ENCODE results near the gene BCL11B.

Gene BCL11B

GRCh38 chr14:99271951-99272631 lies at the start of gene BCL11B:
TSS of gene BCL11B (minus strand) at chr14:99272197. CDS start at chr14:99271218, 979 bp downstream.
- DNase-seq (ENCODE audit: low spot score): peak; percentile 89
- peak; percentile 42 for TF ChIP-seq CTCF (IDR thresholded peaks at IDR 0.05; ENCODE audit: extremely low read depth, missing control alignments)

- TF ChIP-seq CTCF (IDR thresholded peaks at IDR 0.05; ENCODE audit: extremely low read depth, missing control alignments): no peak
- peak; percentile 16 for DNase-seq (ENCODE audit: low spot score)
Observed at GRCh38 chr14:99321236-99321925, 49.4 kb upstream of the BCL11B start.

- DNase-seq (ENCODE audit: low spot score): no peak
- no peak for TF ChIP-seq CTCF (IDR thresholded peaks at IDR 0.05; ENCODE audit: extremely low read depth, missing control alignments)
Observed at GRCh38 chr14:99320621-99321235, 48.7 kb upstream of the BCL11B start.

- DNase-seq (ENCODE audit: low spot score): peak; percentile 85
- TF ChIP-seq CTCF (IDR thresholded peaks at IDR 0.05; ENCODE audit: extremely low read depth, missing control alignments): peak; percentile 70
Observed at GRCh38 chr14:99320105-99320572, 48.1 kb upstream of the BCL11B start.

DNA sequence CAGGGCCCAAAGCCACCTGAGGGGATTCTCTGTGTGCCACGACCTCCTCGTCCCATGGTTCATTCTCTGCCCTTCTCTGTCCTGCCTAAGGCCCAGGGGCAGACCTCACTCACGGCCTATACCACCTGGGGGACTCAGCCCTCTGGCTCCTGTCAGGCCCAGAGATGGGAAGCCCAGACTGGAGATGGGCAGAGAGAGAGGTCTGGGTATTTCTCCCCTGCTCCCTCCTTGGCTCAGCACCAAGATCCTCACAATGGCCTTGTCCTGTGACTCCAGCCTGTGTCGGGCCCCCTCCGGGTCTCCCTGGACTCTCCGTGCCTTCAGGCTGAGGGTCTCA lies 46.9 kb upstream of the BCL11B start:
- no peak for DNase-seq (ENCODE audit: low spot score)

GRCh38 chr14:99318091-99318958 lies 46.3 kb upstream of the BCL11B start:
- no peak for DNase-seq (ENCODE audit: low spot score)
- TF ChIP-seq CTCF (IDR thresholded peaks at IDR 0.05; ENCODE audit: extremely low read depth, missing control alignments): no peak

More for the DNA sequence above, 46.9 kb upstream of the BCL11B start:
- no peak for TF ChIP-seq CTCF (IDR thresholded peaks at IDR 0.05; ENCODE audit: extremely low read depth, missing control alignments)

Data from GM20000 (cell line).